ENCODE measurements around the gene ZNF562. TPM values are rescaled to one million over a fixed set of nuclear protein-coding genes. Genes with fewer than 3 reads are reported as not detected.

The ZNF562 gene
- total RNA-seq (10 to 100 TPM; 16.9 to 17.4 TPM), polyA plus RNA-seq (ENCODE audit: insufficient read depth, low read depth, low replicate concordance) (7.4 TPM)
- long read RNA-seq, donor 1, partial matches to known transcripts, result 0 of 5 reads
- long read RNA-seq, donor 1, other reads (novel, unspliced or antisense), result 5 of 5 reads
- long read RNA-seq, donor 2, partial matches to known transcripts, result 0 of 1 reads
- long read RNA-seq, donor 2, other reads (novel, unspliced or antisense), result 0 of 1 reads

GRCh38 chr19:9674663-9675357 lies at the start of gene ZNF562:
TSS of gene ZNF562 (minus strand) at chr19:9675100. CDS start at chr19:9660744, 14,356 bp downstream.
- intact Hi-C loops (cut with DNase I; ENCODE audit: low total_unique reads), result no loop called here

GRCh38 chr19:9724157-9724556 lies 49.3 kb upstream of the ZNF562 start:
- no peak for DNase-seq
- 71 to 84% methylated on average over 4 of the region's 4 CpGs for WGBS, 2 donors
- Histone ChIP-seq H3K9me3 (no peaks in the 10 kb centered on the region), H3K4me3 (no peak overlapping the region), H3K36me3 (ENCODE audit: low read depth, missing control alignments) (no peaks in the 10 kb centered on the region), H3K4me1 (peaks cover 5% of the 10 kb centered on the region), H3K27ac (no peak overlapping the region), H3K27me3 (no peaks in the 10 kb centered on the region)
- TF ChIP-seq CTCF (IDR thresholded peaks at IDR 0.05), result no peak
- TF ChIP-seq POLR2A (IDR thresholded peaks at IDR 0.05), result no peak
- intact Hi-C loops (cut with DNase I; ENCODE audit: low total_unique reads), result no loop called here

More at GRCh38 chr19:9674663-9675357, at the start of gene ZNF562:
- DNase-seq, result peak; percentile 88
- Histone ChIP-seq H3K27me3 (no peaks in the 10 kb centered on the region), H3K36me3 (ENCODE audit: low read depth, missing control alignments) (no peaks in the 10 kb centered on the region), H3K27ac (peak within 1 kb of the TSS; percentile 95 to 96), H3K4me3 (peak within 1 kb of the TSS; percentile 76 to 78), H3K4me1 (no peaks in the 10 kb centered on the region), H3K9me3 (no peaks in the 10 kb centered on the region)
- no peak for TF ChIP-seq CTCF (IDR thresholded peaks at IDR 0.05)
- TF ChIP-seq POLR2A (IDR thresholded peaks at IDR 0.05), result no peak
- 3 to 5% methylated on average over 24 to 42 of the region's 42 CpGs for WGBS, 2 donors

DNA sequence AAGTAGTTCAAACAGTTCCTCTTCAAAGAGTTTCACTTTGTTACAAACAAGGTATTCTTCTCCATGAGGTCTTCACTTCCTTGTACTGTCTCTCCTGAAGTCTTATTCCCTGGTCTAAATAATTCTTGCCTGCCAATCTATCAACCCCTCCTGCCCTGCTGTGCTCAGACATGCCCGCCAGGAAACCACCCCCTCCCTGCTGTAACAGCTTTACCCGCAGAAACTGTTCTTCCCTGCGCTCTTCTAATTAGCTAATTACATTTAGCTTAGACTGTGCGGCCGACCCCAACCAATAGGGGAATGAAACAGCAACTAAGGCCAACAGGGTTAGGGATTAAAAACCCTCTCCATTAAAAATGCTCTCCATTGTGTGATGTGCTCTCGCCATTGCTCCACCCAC lies 47.0 kb upstream of the ZNF562 start:
- H3K36me3 ChIP-seq (ENCODE audit: low read depth, missing control alignments), result no peaks in the 10 kb centered on the region
- no peak overlapping the region for H3K27ac ChIP-seq
- no peak for DNase-seq
- intact Hi-C loops (cut with DNase I; ENCODE audit: low total_unique reads), result no loop called here
- H3K9me3 ChIP-seq, result no peaks in the 10 kb centered on the region
- WGBS, 2 donors, result 23 to 51% methylated on average over 6 of the region's 6 CpGs
- no peaks in the 10 kb centered on the region for H3K27me3 ChIP-seq
- TF ChIP-seq CTCF (IDR thresholded peaks at IDR 0.05) (no peak), POLR2A (IDR thresholded peaks at IDR 0.05) (no peak)
- no peaks in the 10 kb centered on the region for H3K4me1 ChIP-seq
- H3K4me3 ChIP-seq, result no peak overlapping the region

- H3K27me3 ChIP-seq, result no peaks in the 10 kb centered on the region
- H3K36me3 ChIP-seq (ENCODE audit: low read depth, missing control alignments), result no peaks in the 10 kb centered on the region
- TF ChIP-seq POLR2A (IDR thresholded peaks at IDR 0.05) (no peak), CTCF (IDR thresholded peaks at IDR 0.05) (no peak)
- no peak for DNase-seq
- no peaks in the 10 kb centered on the region for H3K9me3 ChIP-seq
- WGBS, 2 donors, result 65 to 66% methylated on average over 4 of the region's 4 CpGs
- intact Hi-C loops (cut with DNase I; ENCODE audit: low total_unique reads), result no loop called here
- no peak overlapping the region for H3K27ac ChIP-seq
- H3K4me3 ChIP-seq, result no peak overlapping the region
- no peaks in the 10 kb centered on the region for H3K4me1 ChIP-seq
These were observed 45.6 kb upstream of the ZNF562 start for GRCh38 chr19:9720541-9720940.
